Hippocampal formation (tissue), 2 donors: ENCODE measurements around the gene CCT7.
"Not testable (repeated sequence)": the region's sequence is repeated elsewhere in the genome, so short reads cannot be mapped to it uniquely, and the experiment has no call there.

Experiments
- DNase-seq, 2 donors: peaks; one replicate each; lab custom pipeline; 2025; lab: John Stamatoyannopoulos, UW

The CCT7 gene

DNA sequence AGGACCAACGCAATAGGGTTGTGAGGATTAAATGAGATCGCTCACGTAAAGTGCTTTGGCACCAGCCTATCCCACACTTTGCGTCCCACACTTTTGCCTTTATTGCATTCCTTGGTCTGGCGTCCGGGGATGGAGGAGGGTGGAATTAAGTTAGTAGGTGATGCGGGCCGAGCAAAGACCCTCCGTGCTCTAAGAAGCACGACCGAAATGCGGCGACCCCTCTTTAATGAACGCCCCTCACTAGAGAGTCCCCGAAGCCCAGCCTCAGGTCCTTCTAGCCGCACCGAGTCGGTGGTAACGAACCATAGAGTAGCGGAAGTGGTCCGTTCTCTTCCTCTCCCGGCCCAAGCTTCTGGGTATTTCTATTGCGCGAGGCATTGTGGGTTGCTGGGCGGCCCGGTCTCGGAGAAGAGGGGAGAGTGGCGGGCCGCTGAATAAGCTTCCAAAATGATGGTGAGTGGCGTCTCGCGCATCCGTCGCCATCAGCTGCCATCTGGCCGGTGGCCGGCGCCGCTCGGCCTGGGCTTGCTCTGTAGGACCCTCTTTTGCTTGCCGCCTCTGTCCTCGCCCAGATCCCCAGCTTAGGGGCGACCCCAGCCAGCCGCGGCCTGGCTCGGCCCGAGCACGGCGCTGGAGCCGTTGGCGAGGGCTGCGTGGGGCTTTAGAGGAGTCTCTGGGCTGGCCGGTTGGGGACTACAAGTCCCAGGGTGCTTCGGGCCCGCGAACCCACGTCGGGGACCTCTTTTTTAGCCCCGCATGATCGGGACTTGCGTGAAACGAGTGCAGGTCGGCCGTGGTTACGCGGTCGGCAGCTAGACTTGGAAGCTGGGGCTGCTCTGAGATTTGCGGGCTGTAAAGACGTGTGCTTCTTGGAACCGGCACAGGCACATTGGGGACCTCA is at the start of gene CCT7:
TSS of gene CCT7 (plus strand) at position 377 of the 901 bp plus-strand sequence. CDS start at position 448, 71 bp downstream.
- DNase-seq, result peak; percentile 89 to 96

DNA sequence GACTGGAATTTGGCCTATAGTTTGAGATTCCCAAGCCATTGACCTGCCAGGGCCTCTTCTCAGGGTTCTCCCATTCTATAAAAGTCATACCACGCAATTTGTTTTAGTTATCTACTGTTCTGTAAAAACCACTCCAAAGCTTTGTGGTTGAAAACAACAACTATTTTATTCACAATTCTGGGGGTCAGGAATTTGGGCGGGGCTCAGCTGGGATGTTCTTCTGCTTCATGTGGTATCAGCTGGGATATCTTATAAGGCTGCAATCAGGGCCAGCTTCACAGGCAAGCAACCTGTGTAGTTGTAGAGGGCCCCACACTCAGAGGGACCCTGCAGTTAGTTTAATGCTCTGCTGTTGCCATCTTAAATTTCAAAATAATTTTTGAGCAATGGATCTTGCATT is 48.1 kb upstream of the CCT7 start:
- DNase-seq, result no peak

DNA sequence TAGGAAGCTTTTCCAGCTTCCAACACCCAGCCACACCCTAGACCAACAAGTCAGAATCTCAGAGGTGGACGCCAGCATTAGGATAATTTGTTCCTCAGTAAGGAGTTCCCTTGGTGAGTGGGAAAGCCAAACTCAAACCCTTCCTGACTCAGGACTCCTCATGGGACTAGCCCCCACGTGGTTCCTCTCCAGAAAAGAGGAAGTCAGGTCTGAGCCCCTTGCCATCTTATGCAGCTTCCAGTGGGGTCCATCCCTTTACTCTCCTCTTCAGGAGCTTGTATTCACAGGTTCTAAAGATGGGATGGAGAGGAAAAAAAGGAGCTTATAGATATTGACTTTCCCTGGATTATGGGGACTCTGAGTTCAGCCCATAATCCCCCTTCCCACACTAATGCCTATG is 46.6 kb upstream of the CCT7 start:
- DNase-seq, result no peak

DNA sequence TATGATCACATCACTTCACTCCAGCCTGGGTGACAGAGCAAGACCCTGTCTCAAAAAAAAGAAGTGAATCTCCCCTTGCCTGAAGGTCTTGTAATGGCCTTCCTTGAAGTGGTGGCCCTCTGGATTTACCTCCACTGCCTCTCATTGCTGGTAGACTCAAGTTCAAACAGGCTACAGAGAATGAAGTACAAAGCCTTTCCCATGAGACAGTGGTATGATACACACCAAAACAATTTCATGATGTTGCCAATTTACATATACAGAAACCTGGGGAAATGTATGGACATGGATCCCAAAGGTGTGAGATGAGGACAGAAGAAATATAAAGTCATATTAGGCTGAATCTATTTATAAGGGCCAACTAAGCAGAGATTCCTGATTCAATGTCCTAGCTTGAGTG is 36.5 kb upstream of the CCT7 start:
- no peak for DNase-seq

DNA sequence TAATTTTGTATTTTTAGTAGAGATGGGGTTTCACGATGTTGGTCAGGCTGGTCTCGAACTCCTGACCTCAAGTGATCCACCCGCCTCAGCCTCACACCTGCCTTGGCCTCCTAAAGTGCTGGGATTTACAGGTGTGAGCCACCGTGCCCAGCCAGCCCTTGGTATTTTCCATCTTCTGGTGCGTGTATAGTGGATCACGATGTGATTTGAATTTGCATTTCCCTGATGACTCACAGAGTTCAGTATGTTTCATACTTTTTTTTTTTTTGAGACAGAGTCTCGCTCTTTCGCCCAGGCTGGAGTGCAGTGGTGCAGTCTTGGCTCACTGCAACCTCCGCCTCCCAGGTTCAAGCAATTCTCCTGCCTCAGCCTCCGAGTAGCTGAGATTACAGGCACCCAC is 33.8 kb upstream of the CCT7 start:
- not testable (repeated sequence) for DNase-seq

DNA sequence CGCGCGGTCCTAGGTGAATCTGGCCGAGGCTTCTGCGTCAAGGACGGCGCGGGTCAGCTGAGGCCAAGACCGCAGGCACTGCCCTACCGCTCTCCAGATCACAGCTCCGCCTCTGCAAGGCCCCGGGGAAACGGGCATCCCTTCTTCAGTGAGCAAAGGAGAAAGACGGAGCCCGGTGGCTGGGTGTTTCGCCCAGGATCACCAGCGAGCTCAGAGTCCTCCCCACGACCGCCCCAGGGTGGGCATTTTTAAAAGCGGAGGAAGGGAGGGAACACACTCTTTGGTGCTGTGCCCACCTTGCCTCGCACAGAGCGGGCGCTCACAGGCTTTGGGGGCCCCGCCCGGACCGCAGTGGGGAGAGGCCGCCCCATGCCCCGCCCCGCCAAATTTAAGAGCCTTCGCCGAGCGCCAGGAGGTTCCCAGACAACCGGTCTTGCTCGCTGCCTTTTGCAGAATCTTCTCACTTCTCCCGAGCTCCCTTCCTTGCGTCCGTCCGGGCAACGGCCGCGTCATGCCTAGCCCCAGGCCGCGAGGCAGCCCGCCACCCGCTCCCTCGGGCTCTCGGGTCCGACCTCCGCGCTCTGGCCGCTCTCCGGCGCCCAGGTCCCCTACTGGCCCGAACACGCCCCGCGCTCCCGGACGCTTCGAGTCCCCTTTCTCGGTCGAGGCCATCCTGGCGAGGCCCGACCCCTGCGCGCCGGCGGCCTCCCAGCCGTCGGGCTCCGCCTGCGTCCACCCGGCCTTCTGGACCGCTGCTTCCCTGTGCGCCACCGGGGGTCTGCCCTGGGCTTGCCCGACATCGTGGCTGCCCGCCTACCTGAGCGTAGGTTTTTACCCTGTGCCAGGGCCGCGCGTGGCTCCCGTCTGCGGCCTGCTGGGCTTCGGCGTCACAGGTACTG is 31.7 kb upstream of the CCT7 start, which contains the start of gene NOTO:
TSS of gene NOTO (plus strand) at position 419 of the 899 bp plus-strand sequence. CDS start at position 512, 93 bp downstream.
- no peak for DNase-seq

DNA sequence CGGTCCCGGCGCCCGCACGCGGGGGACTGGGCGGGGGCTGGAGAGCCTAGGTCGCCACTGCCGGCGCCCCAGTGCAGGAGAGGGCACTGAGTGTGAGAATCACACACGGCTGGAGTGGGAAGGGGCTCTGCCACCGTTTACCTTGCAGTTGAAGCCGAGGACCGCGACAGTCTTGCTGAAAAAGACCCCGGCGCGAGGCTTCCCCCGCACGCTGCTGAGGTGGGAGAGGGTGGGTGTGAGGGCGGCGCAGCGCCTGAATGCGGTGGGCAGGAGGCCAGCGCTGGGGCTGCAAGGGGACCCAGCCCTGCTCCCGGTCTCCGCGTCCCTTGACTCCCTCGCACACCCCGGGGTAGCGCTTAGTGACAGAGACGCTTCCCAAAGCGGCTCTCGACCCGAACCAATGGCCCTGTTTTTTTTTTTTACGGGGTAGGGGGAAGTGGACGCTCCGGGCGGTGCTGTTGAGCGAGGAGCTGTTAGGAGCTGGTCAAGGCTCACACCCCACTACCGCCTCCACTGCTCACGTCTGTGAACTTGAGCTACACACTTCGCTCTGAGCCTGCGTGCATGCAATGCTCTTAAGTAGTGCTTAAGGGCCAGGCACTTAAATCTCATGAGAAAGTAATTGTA is 30.9 kb upstream of the CCT7 start:
- no peak for DNase-seq

DNA sequence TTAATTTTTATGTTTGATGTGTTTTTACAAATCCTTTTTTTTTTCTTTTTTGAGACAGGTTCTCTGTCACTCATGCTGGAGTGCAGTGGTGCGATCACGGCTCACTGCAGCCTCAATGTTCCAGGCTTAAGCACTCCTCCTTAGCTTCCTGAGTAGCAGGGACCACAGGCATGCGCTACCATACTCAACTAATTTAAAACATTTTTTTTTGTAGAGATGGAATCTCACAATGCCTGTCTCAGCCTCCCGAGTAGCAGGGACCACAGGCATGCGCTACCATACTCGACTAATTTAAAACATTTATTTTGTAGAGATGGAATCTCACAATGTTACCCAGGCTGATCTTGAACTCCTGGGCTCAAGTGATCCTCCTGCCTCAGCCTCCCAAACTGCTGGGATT is 28.5 kb upstream of the CCT7 start:
- no peak for DNase-seq

DNA sequence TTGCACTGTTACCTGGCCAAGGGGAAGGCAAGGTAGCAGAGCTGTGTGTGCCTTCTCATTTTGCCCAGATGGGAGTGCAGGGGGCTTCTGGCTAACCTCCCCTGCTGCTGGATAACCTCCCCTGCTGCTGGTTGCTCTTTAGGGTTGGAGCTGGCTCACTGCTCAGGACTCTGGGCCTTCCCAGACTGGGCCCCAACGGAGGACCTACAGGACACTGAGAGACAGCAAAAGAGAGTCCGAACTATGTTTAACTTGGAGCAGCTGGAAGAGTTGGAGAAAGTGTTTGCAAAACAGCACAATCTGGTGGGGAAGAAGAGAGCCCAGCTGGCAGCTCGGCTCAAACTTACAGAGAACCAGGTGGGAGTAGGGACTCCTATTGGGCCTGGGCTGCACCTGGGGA is 25.9 kb upstream of the CCT7 start:
- DNase-seq, result no peak

DNA sequence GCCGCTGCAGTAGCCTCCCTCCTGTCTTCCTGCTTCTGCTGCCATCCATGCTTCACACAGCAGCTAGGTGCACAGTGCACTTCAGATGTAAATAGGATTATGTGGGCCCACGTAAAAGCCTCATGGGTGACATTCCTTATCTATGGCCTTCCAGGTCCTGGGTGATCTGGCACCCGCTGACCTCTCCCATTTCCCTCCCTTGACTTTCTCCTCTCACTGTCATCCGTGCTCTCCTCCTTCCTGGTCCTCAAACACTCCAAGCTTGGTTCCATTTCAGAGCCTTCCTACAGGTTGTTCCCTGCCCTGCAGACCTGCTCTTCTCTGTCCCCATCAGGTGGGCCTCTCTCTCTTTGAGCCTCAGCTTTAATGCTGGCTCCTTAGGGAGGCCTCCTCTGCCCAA is 24.1 kb upstream of the CCT7 start:
- no peak for DNase-seq

DNA sequence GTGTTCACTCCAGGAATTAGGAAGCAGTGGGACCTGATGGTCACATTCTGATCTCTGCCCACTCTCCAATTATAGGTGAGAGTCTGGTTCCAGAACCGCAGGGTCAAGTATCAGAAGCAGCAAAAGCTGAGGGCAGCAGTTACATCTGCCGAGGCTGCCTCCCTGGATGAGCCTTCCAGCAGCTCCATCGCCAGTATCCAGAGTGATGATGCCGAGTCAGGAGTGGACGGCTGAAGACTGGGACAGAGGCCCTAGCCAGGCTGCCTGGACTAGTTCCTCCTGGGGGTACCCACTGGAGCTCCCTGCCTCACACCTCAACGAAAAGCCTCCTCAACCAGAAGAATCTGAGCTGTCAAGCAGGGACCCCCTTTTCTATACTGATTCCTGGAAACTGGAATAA is 23.4 kb upstream of the CCT7 start:
- no peak for DNase-seq

DNA sequence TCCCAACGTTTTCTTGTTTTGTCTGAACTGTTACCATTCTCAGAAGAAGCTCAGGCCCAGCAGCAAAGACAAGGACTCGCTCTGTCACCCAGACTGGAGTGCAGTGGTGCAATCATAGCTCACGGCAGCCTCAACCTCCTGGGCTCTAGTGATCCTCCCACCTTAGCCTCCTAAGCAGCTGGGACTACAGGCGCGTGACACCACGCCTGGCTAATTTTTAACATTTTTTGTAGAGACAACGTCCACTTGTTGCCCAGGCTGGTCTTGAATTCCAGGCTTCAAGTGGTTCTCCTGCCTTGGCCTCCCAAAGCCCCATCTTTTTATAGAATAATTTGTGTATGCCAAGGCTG is 22.0 kb upstream of the CCT7 start:
- no peak for DNase-seq

DNA sequence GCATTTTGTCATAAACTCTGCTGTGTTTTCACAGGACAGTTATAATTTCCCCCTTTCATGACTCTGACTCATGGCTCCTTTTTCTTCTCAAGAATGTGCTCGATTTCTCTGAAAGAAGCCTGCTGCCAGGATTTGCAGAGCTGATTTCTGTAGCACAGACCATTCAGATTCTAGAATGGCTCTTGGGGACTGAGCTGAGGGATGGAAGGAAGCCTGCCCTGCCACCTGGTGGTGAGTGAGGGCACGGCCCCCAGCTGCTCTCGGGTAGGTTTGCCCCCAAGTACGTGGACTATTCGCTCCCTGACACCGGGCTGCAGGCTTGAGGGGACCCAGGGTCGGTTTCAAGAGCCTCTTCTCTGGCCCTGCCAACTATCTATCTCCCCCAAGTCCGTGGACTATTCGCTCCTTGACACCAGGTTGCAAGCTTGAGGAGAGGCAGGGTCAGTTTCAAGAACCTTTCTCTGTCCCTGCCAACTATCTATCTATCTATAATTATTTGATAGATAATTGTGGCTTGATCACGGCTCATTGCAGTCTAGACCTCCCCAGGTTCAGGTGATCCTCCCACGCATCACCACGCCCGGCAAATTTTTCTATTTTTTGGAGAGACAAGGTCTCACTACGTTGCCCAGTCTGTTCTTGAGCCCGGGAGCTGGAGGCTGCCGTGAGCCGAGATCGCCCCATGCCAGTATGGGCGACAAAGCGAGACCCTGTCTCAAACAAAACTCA is 21.5 kb upstream of the CCT7 start:
- DNase-seq, result peak; percentile 5 to 59

DNA sequence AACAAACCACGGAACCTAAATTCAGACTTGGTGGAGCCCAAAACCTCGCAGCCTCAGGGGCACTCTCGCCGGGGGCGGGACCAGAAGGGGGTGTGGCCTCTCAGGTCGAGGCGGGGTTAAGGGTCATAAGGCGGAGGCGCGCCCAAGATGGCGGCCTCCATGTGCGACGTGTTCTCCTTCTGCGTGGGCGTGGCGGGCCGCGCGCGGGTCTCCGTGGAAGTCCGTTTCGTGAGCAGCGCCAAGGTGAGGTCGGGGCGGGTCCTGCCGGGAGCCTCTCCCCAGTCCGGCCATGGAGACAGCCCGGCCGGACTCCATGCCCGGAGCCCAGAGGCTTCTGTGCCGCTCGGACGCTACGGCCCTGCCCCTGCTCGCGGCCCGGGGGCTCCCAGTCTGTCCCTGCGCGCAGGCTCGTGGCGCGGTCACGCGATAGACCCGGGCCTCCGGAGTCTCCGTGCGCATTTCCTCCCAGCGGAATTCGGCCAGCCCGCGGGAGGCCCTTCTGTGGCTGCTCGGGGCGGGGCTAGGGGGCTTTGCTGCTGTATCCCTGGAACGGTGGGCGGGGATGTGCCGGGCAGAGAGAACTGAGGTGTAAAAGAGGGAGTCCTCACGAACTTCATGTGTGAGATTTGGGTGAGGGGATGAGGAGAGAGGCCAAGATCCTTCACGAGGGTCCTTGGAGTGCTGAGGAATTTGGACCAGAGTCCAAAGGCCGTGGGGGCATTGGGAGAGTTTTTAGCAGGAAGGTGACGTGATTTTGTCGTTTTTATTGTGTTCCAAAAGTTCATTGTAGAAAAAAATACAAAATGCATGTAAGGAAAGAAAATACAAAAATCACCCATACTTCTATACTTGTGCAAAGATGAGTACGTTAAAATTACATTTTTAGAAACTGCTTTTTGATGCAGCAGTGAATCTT is 19.7 kb upstream of the CCT7 start, which contains the start of gene SMYD5:
TSS of gene SMYD5 (plus strand) at position 126 of the 916 bp plus-strand sequence. CDS start at position 148, 22 bp downstream.
- DNase-seq, result peak; percentile 66 to 67

DNA sequence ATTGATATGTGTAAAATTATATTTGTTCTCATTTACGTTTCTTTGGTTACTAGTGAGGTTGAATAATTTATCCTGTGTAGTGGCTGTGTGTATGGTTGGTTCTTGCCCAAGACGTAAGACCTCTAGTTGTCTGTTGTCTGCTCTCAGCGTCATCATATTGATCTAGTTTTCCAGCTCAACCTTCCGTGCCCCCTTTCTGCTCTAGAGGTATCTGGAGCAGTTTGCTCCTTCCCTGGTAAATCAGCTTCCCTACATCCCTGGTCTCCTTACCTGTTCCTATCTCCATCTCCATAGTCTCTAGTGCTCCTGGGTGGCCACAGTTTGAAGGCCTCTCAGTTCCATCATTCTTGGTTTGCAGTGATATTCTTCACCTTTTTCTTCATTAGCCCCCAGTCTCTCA is 18.9 kb upstream of the CCT7 start:
- no peak for DNase-seq

DNA sequence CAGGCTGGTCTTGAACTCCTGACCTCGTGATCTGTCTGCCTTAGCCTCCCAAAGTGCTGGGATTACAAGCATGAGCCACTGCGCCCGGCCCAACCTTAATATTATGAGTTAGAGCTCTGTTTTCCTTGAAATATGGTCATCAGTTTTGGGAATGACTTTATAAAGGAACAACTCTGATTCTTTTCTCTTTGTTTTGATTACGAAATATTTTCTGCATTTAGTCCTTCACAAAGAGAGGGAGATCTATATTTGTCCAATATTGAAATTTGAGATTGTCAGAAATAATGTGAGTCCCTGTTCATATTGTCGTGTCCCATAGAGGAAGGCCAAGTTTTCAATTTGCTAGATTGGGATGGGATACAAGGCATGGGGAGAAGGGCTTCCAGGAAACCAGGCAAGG is 16.9 kb upstream of the CCT7 start:
- no peak for DNase-seq

DNA sequence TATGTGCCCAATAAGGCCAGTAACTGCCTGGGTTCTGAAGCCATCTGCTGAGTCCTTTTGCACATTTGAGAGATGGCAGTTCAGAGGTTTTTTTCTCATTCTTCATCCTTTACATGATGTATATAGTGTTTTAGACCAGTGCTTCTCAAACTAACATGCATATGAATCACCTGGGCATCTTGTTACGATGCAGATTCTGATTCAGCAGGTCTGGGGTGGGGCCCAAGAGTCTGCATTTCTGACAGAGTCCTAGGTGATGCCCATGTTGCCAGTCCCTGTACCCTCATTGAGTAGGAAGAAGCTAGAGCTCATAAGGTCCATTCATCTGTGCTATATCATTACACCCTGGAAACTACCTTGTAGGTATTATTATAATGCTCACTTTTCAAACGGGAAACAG is 16.3 kb upstream of the CCT7 start:
- no peak for DNase-seq

DNA sequence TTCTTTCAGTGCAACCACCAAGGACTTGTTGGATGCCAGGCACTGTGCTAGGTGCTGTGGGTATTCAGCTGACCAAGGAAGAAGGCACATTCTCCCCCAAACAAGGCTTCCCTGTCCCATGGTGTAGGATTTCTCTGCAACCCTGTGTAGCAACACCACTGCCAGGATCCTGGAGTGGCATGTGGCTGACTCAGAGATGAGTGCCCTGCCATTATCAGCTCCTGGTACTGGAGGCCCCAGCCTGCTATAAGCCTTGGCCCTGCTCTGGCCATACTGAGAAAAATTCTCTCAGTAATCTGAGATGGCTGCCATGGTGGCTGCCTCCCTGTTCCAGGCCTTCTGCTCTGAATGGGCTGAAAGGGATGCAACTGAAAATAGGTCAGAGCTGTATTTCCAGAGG is 15.8 kb upstream of the CCT7 start:
- DNase-seq, result no peak

DNA sequence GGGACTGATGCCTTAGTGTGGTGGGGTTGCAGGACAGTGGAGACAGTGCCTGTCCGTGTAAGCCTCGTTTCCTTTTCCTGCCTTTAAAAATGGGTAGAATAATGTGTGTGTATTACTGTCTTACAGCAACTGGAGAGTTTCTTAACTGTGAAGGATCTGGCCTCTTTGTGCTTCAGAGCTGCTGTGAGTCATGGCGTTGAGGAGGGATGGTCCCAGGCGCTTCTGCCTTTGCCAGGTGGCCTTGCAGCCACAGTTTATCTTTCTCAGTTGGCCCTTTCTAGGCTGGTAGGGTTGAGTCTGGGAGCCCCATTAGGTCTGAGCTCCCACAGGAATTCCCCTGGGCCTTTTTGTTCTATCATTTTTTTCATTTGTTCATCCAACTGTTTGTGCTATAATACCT is 10.3 kb upstream of the CCT7 start:
- no peak for DNase-seq
